ENCODE measurements around the gene WIPI1. TPM values are rescaled to one million over a fixed set of nuclear protein-coding genes. Genes with fewer than 3 reads are reported as not detected.
"Not testable (repeated sequence)": the region's sequence is repeated elsewhere in the genome, so short reads cannot be mapped to it uniquely, and the experiment has no call there.

Gene WIPI1
- total RNA-seq, 2 experiments from 2014 or later, result 29.7 to 34.8 TPM

GRCh38 chr17:68431045-68431608, 26.2 kb downstream of the WIPI1 start:
- no peak for DNase-seq
- Mint-ChIP-seq H3K27me3 (no peaks in the 10 kb centered on the region), H3K27ac (no peak overlapping the region), H3K4me3 (no peak overlapping the region), H3K4me1 (peaks cover 5% of the 10 kb centered on the region), H3K36me3 (peaks cover 31% of the 10 kb centered on the region), H3K9me3 (no peaks in the 10 kb centered on the region)
- POLR2A ChIA-PET, result interaction anchor here (0.9 to 1.0 kb wide), 4 partner anchors 17 to 139 kb away, joined by 3 read pairs; partner anchors contain the start of gene ARSG
- ATAC-seq (ENCODE audit: low read depth), result no peak

GRCh38 chr17:68429881-68430280, 27.4 kb downstream of the WIPI1 start:
- POLR2A ChIA-PET, result no interaction called here
- ATAC-seq (ENCODE audit: low read depth) (no peak), DNase-seq (no peak)
- H3K36me3 Mint-ChIP-seq, result peaks cover 28% of the 10 kb centered on the region
- H3K27ac Mint-ChIP-seq, result no peak overlapping the region
- peaks cover 3% of the 10 kb centered on the region for H3K4me1 Mint-ChIP-seq
- H3K4me3 Mint-ChIP-seq, result no peak overlapping the region
- H3K27me3 Mint-ChIP-seq, result no peaks in the 10 kb centered on the region
- H3K9me3 Mint-ChIP-seq, result no peaks in the 10 kb centered on the region

GRCh38 chr17:68428498-68429172, 28.7 kb downstream of the WIPI1 start:
- Mint-ChIP-seq H3K27ac (no peak overlapping the region), H3K9me3 (no peaks in the 10 kb centered on the region), H3K36me3 (peaks cover 25% of the 10 kb centered on the region), H3K4me3 (no peak overlapping the region), H3K27me3 (no peaks in the 10 kb centered on the region), H3K4me1 (peaks cover 3% of the 10 kb centered on the region)
- DNase-seq, result no peak
- POLR2A ChIA-PET, result interaction anchor here (0.7 kb wide), 1 partner anchor 60 kb away, joined by 3 read pairs; no protein-coding TSS in a partner anchor
- ATAC-seq (ENCODE audit: low read depth), result no peak

GRCh38 chr17:68427575-68427974, 29.7 kb downstream of the WIPI1 start:
- ATAC-seq (ENCODE audit: low read depth) (no peak), DNase-seq (no peak)
- Mint-ChIP-seq H3K9me3 (no peaks in the 10 kb centered on the region), H3K27me3 (no peaks in the 10 kb centered on the region), H3K4me1 (peaks cover 3% of the 10 kb centered on the region), H3K4me3 (no peak overlapping the region), H3K36me3 (peaks cover 18% of the 10 kb centered on the region), H3K27ac (no peak overlapping the region)
- POLR2A ChIA-PET, result interaction anchor here (0.6 to 1.2 kb wide), 2 partner anchors 28 to 57 kb away, joined by 3 to 4 read pairs; no protein-coding TSS in a partner anchor

GRCh38 chr17:68425979-68426378, 31.3 kb downstream of the WIPI1 start:
- Mint-ChIP-seq H3K27ac (no peak overlapping the region), H3K27me3 (no peaks in the 10 kb centered on the region), H3K4me1 (no peaks in the 10 kb centered on the region), H3K36me3 (peaks cover 13% of the 10 kb centered on the region), H3K4me3 (no peak overlapping the region), H3K9me3 (no peaks in the 10 kb centered on the region)
- DNase-seq (no peak), ATAC-seq (ENCODE audit: low read depth) (no peak)
- POLR2A ChIA-PET, result no interaction called here

GRCh38 chr17:68424861-68425260, 32.4 kb downstream of the WIPI1 start:
- POLR2A ChIA-PET, result interaction anchor here (0.7 to 1.4 kb wide), 3 partner anchors 36 to 382 kb away, joined by 3 to 4 read pairs (median 4); no protein-coding TSS in a partner anchor
- no peaks in the 10 kb centered on the region for H3K27me3 Mint-ChIP-seq
- H3K36me3 Mint-ChIP-seq, result peaks cover 21% of the 10 kb centered on the region
- no peaks in the 10 kb centered on the region for H3K4me1 Mint-ChIP-seq
- H3K9me3 Mint-ChIP-seq, result no peaks in the 10 kb centered on the region
- DNase-seq, result no peak
- H3K27ac Mint-ChIP-seq, result no peak overlapping the region
- no peak for ATAC-seq (ENCODE audit: low read depth)
- no peak overlapping the region for H3K4me3 Mint-ChIP-seq

GRCh38 chr17:68424203-68424602, 33.1 kb downstream of the WIPI1 start:
- ATAC-seq (ENCODE audit: low read depth) (no peak), DNase-seq (no peak)
- no peaks in the 10 kb centered on the region for H3K4me1 Mint-ChIP-seq
- no peak overlapping the region for H3K4me3 Mint-ChIP-seq
- no peak overlapping the region for H3K27ac Mint-ChIP-seq
- H3K27me3 Mint-ChIP-seq, result no peaks in the 10 kb centered on the region
- no peaks in the 10 kb centered on the region for H3K9me3 Mint-ChIP-seq
- H3K36me3 Mint-ChIP-seq, result peaks cover 23% of the 10 kb centered on the region
- POLR2A ChIA-PET, result interaction anchor here (1.4 kb wide), 1 partner anchor 132 kb away, joined by 4 read pairs; no protein-coding TSS in a partner anchor

- H3K27me3 Mint-ChIP-seq, result no peaks in the 10 kb centered on the region
Observed at GRCh38 chr17:68423251-68423650, 34.0 kb downstream of the WIPI1 start.

GRCh38 chr17:68422821-68423220, 34.5 kb downstream of the WIPI1 start:
- POLR2A ChIA-PET, result no interaction called here
- Mint-ChIP-seq H3K9me3 (no peaks in the 10 kb centered on the region), H3K27ac (no peak overlapping the region), H3K27me3 (no peaks in the 10 kb centered on the region), H3K4me1 (no peaks in the 10 kb centered on the region), H3K4me3 (no peak overlapping the region), H3K36me3 (peaks cover 34% of the 10 kb centered on the region)
- DNase-seq, result no peak
- no peak for ATAC-seq (ENCODE audit: low read depth)

More at GRCh38 chr17:68423251-68423650, 34.0 kb downstream of the WIPI1 start:
- POLR2A ChIA-PET, result no interaction called here
- Mint-ChIP-seq H3K4me3 (no peak overlapping the region), H3K9me3 (no peaks in the 10 kb centered on the region), H3K27ac (no peak overlapping the region), H3K4me1 (no peaks in the 10 kb centered on the region), H3K36me3 (peaks cover 30% of the 10 kb centered on the region)
- no peak for DNase-seq
- no peak for ATAC-seq (ENCODE audit: low read depth)

- DNase-seq (no peak), ATAC-seq (ENCODE audit: low read depth) (no peak)
- POLR2A ChIA-PET, result no interaction called here
- H3K4me3 Mint-ChIP-seq, result no peak overlapping the region
- no peaks in the 10 kb centered on the region for H3K9me3 Mint-ChIP-seq
- H3K4me1 Mint-ChIP-seq, result no peaks in the 10 kb centered on the region
- H3K36me3 Mint-ChIP-seq, result peaks cover 39% of the 10 kb centered on the region
- no peak overlapping the region for H3K27ac Mint-ChIP-seq
- no peaks in the 10 kb centered on the region for H3K27me3 Mint-ChIP-seq
Observed at GRCh38 chr17:68421486-68421885, 35.8 kb downstream of the WIPI1 start.

GRCh38 chr17:68420065-68420464, 37.2 kb downstream of the WIPI1 start:
- ATAC-seq (ENCODE audit: low read depth) (no peak), DNase-seq (no peak)
- POLR2A ChIA-PET, result no interaction called here
- no peak overlapping the region for H3K27ac Mint-ChIP-seq
- H3K4me1 Mint-ChIP-seq, result peaks cover 9% of the 10 kb centered on the region
- H3K27me3 Mint-ChIP-seq, result no peaks in the 10 kb centered on the region
- H3K4me3 Mint-ChIP-seq, result no peak overlapping the region
- H3K36me3 Mint-ChIP-seq, result peaks cover 47% of the 10 kb centered on the region
- peaks cover 3% of the 10 kb centered on the region for H3K9me3 Mint-ChIP-seq

- no peak overlapping the region for H3K4me3 Mint-ChIP-seq
- H3K27ac Mint-ChIP-seq, result no peak overlapping the region
- no peaks in the 10 kb centered on the region for H3K27me3 Mint-ChIP-seq
- no peak for ATAC-seq (ENCODE audit: low read depth)
- POLR2A ChIA-PET, result interaction anchor here (0.7 kb wide), 1 partner anchor 140 kb away, joined by 4 read pairs; no protein-coding TSS in a partner anchor
- H3K9me3 Mint-ChIP-seq, result peaks cover 4% of the 10 kb centered on the region
- H3K4me1 Mint-ChIP-seq, result peaks cover 21% of the 10 kb centered on the region
- H3K36me3 Mint-ChIP-seq, result peaks cover 49% of the 10 kb centered on the region
- DNase-seq, result no peak
Observed at GRCh38 chr17:68418876-68419275, 38.4 kb downstream of the WIPI1 start.

- Mint-ChIP-seq H3K27me3 (no peaks in the 10 kb centered on the region), H3K4me1 (peaks cover 22% of the 10 kb centered on the region), H3K27ac (no peak overlapping the region), H3K36me3 (peaks cover 49% of the 10 kb centered on the region), H3K9me3 (peaks cover 4% of the 10 kb centered on the region), H3K4me3 (no peak overlapping the region)
- POLR2A ChIA-PET, result no interaction called here
- ATAC-seq (ENCODE audit: low read depth) (no peak), DNase-seq (no peak)
Observed at GRCh38 chr17:68417317-68417716, 40.0 kb downstream of the WIPI1 start.

GRCh38 chr17:68414901-68415300, 42.4 kb downstream of the WIPI1 start:
- H3K27me3 Mint-ChIP-seq; DNase-seq; ATAC-seq (ENCODE audit: low read depth): not testable (repeated sequence)
- POLR2A ChIA-PET, result interaction anchor here (1.0 to 1.9 kb wide), 5 partner anchors 16 to 123 kb away, joined by 3 to 8 read pairs (median 3); partner anchors contain the start of genes ARSG and WIPI1
- H3K27ac Mint-ChIP-seq, result peak overlapping the region; percentile 67
- H3K4me3 Mint-ChIP-seq, result peak overlapping the region; percentile 90
- peaks cover 22% of the 10 kb centered on the region for H3K4me1 Mint-ChIP-seq
- H3K9me3 Mint-ChIP-seq, result peaks cover 13% of the 10 kb centered on the region
- peaks cover 38% of the 10 kb centered on the region for H3K36me3 Mint-ChIP-seq
